HepG2 (cell line): ENCODE measurements around the gene IQGAP3. TPM values are rescaled to one million over a fixed set of nuclear protein-coding genes. Genes with fewer than 3 reads are reported as not detected.

Experiments used
- AHR ChIP-seq: IDR thresholded peaks from 2 replicates; pipeline ENCODE4 v1.6.1; 2018; ENCODE audit warnings: missing genetic modification reagents, missing compliant biosample characterization
- ARID5B ChIP-seq: IDR thresholded peaks from 2 replicates; pipeline ENCODE4 v1.4.0; 2020; ENCODE audit warnings: mild to moderate bottlenecking, missing genetic modification reagents
- HDAC1 ChIP-seq: sonication (generic); formaldehyde crosslinking; IDR thresholded peaks from 2 replicates; pipeline ENCODE4 v1.5.1; 2020; ENCODE audit warnings: mild to moderate bottlenecking, missing genetic modification reagents
- HIC2 ChIP-seq: sonication (generic); formaldehyde crosslinking; IDR thresholded peaks from 2 replicates; pipeline ENCODE4 v1.9.0; 2022; ENCODE audit warnings: low read depth, missing genetic modification reagents
- HIVEP1 ChIP-seq: sonication (generic); formaldehyde crosslinking; IDR thresholded peaks from 2 replicates; pipeline ENCODE4 v1.4.0; 2020; ENCODE audit warnings: mild to moderate bottlenecking, missing genetic modification reagents
- HOXA3 ChIP-seq: sonication (generic); formaldehyde crosslinking; IDR thresholded peaks from 2 replicates; pipeline ENCODE4 v1.5.0; 2020; ENCODE audit warnings: missing genetic modification reagents
- IRF2 ChIP-seq: IDR thresholded peaks from 2 replicates; pipeline ENCODE4 v1.6.1; 2018; ENCODE audit warnings: missing genetic modification reagents, missing compliant biosample characterization
- MAZ ChIP-seq, 2 experiments: sonication (generic) in 1 of 2; formaldehyde crosslinking in 1 of 2; IDR thresholded peaks; 2 replicates each; pipeline versions ENCODE4 v1.5.0 to v1.6.1; 2012 to 2020; ENCODE audit warnings: low read depth in 2 of 2, mild to moderate bottlenecking in 2 of 2, borderline replicate concordance in 1 of 2, improper control_type of control experiment in 1 of 2, low read length in 1 of 2, missing genetic modification reagents in 1 of 2, moderate library complexity in 1 of 2
- PHF20 ChIP-seq: sonication (generic); formaldehyde crosslinking; IDR thresholded peaks from 2 replicates; pipeline ENCODE4 v1.5.0; 2020; ENCODE audit warnings: mild to moderate bottlenecking, missing genetic modification reagents
- THYN1 ChIP-seq: sonication (generic); formaldehyde crosslinking; IDR thresholded peaks from 2 replicates; pipeline ENCODE4 v1.8.1; 2023; ENCODE audit warnings: low read depth, mild to moderate bottlenecking, moderate library complexity, missing genetic modification reagents, borderline replicate concordance
- ZBTB2 ChIP-seq: sonication (generic); formaldehyde crosslinking; IDR thresholded peaks from 2 replicates; pipeline ENCODE4 v1.8.0; 2022; ENCODE audit warnings: low read depth, missing genetic modification reagents
- ZFP41 ChIP-seq: sonication (generic); formaldehyde crosslinking; IDR thresholded peaks from 2 replicates; pipeline ENCODE4 v1.4.0; 2020; ENCODE audit warnings: mild to moderate bottlenecking, missing genetic modification reagents, borderline replicate concordance
- ZNF337 ChIP-seq: sonication (generic); formaldehyde crosslinking; IDR thresholded peaks from 2 replicates; pipeline ENCODE4 v1.5.1; 2020; ENCODE audit warnings: missing genetic modification reagents, low read depth, mild to moderate bottlenecking, borderline replicate concordance
- ZNF501 ChIP-seq: sonication (generic); formaldehyde crosslinking; IDR thresholded peaks from 2 replicates; pipeline ENCODE4 v1.5.1; 2020; ENCODE audit warnings: mild to moderate bottlenecking, moderate library complexity, missing genetic modification reagents
- ZNF761 ChIP-seq: sonication (generic); formaldehyde crosslinking; conservative IDR thresholded peaks from 2 replicates; pipeline ENCODE4 v1.4.0; 2020; ENCODE audit warnings: mild to moderate bottlenecking, missing genetic modification reagents
- ZNF766 ChIP-seq: sonication (generic); formaldehyde crosslinking; IDR thresholded peaks from 2 replicates; pipeline ENCODE4 v1.5.0; 2020; ENCODE audit warnings: missing genetic modification reagents, borderline replicate concordance
- polyA plus RNA-seq, 8 experiments: library from polyadenylated mRNA; depleted of rRNA in 3 of 8; stranded (reverse) in 7 of 8; unstranded in 1 of 8; fragments of >200 nt; fragmentation: Illumina TruSeq in 4 of 8; extraction: Trizol in 4 of 8; gene quantifications; 2 replicates each; pipeline versions ENCODE4 v1.2.1 to v1.2.3, GENCODE V29; 2011 to 2016; ENCODE audit warnings: low read depth in 4 of 8, missing spikeins in 1 of 8, mixed read lengths in 1 of 8; ENCODE audit not compliant: insufficient read depth in 1 of 8
- total RNA-seq, 5 experiments: library from RNA; depleted of rRNA; stranded (reverse); fragments of >200 nt; fragmentation: Illumina TruSeq; extraction: Trizol; gene quantifications; 2 replicates each; pipeline ENCODE4 v1.2.3, GENCODE V29; 2016; ENCODE audit warnings: low read depth in 1 of 5
- TF ChIP-seq, protein P1 (sequence below): IDR thresholded peaks from 2 replicates; pipeline ENCODE4 v1.6.1; 2012; ENCODE audit warnings: inconsistent platforms
- TF ChIP-seq, protein P2 (sequence below): sonication (generic); formaldehyde crosslinking; IDR thresholded peaks from 2 replicates; pipeline ENCODE4 v1.4.0; 2020; ENCODE audit warnings: missing genetic modification reagents

The IQGAP3 gene
- total and polyA plus RNA-seq, 2 of the 13 experiments (the other 11 are each of a cell fraction or from before 2014, with no cell fraction given), result 13.5 to 14.1 TPM

- TF ChIP-seq HIC2 (no peak), AHR (0 out of 2 replicates have a peak, but pooled peaks have one; percentile 28), ZNF761 (peak; percentile 57; the same call in 1 of the 2 replicates), HDAC1 (CRISPR knock-in tag) (peak; percentile 68), ZBTB2 (CRISPR knock-in tag) (no peak), IRF2 (CRISPR knock-in tag) (peak; percentile 53; the same call in 1 of the 2 replicates), ZNF501 (CRISPR knock-in tag) (no peak; the same call in 1 of the 2 replicates), ARID5B (CRISPR knock-in tag) (0 out of 2 replicates have a peak, but pooled peaks have one; percentile 17), HIVEP1 (0 out of 2 replicates have a peak, but pooled peaks have one; percentile 29), ZNF766 (CRISPR knock-in tag) (peak; percentile 63; the same call in 1 of the 2 replicates), THYN1 (CRISPR knock-in tag) (no peak), ZNF337 (CRISPR knock-in tag) (peak; percentile 18; the same call in 1 of the 2 replicates), MAZ (IDR thresholded peaks at IDR 0.05; ENCODE audit: borderline replicate concordance, low read depth, low read length) (no peak), MAZ (CRISPR knock-in tag; IDR thresholded peaks at IDR 0.05; ENCODE audit: low read depth) (peak; percentile 75), HOXA3 (peak; percentile 47; the same call in 1 of the 2 replicates), ZFP41 (CRISPR knock-in tag) (no peak), PHF20 (CRISPR knock-in tag) (peak; percentile 60; the same call in 1 of the 2 replicates)
- TF ChIP-seq, protein P1, sequence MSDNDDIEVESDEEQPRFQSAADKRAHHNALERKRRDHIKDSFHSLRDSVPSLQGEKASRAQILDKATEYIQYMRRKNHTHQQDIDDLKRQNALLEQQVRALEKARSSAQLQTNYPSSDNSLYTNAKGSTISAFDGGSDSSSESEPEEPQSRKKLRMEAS, result no peak
- TF ChIP-seq, protein P2, sequence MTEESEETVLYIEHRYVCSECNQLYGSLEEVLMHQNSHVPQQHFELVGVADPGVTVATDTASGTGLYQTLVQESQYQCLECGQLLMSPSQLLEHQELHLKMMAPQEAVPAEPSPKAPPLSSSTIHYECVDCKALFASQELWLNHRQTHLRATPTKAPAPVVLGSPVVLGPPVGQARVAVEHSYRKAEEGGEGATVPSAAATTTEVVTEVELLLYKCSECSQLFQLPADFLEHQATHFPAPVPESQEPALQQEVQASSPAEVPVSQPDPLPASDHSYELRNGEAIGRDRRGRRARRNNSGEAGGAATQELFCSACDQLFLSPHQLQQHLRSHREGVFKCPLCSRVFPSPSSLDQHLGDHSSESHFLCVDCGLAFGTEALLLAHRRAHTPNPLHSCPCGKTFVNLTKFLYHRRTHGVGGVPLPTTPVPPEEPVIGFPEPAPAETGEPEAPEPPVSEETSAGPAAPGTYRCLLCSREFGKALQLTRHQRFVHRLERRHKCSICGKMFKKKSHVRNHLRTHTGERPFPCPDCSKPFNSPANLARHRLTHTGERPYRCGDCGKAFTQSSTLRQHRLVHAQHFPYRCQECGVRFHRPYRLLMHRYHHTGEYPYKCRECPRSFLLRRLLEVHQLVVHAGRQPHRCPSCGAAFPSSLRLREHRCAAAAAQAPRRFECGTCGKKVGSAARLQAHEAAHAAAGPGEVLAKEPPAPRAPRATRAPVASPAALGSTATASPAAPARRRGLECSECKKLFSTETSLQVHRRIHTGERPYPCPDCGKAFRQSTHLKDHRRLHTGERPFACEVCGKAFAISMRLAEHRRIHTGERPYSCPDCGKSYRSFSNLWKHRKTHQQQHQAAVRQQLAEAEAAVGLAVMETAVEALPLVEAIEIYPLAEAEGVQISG (CRISPR knock-in tag), result peak; percentile 82
Measured at GRCh38 chr1:156591432-156592157, 19.2 kb upstream of the IQGAP3 start, which contains the start of gene NAXE (continued).
